HEK293 (cell line): Measurements from ENCODE around the gene ST6GALNAC6.
A peak's percentile ranks its signal among the peaks of the same experiment; 100 is the strongest.

Source experiments
- CTCF ChIA-PET: fragments of 350-600 bp; formaldehyde crosslinking; extraction: SDS; loops from one replicate; lab custom pipeline; 2021; ENCODE audit warnings: antibody characterized with exemption; lab: Yijun Ruan, JAX
- POLR2A ChIA-PET: fragments of 300-600 bp; formaldehyde crosslinking; extraction: SDS; loops from one replicate; lab custom pipeline; 2020; ENCODE audit warnings: antibody characterized with exemption, inconsistent platforms; lab: Yijun Ruan, JAX
- H3K27ac ChIP-seq: fragments of 200-500 bp; sonication (Bioruptor generic); 2 replicates; pipeline ENCODE4 v1.5.1; 2014; ENCODE audit warnings: low read depth, low read length, control low read depth, inconsistent platforms; ENCODE audit errors: extremely low read depth
- H3K36me3 ChIP-seq, 2 experiments: fragments of 200-500 bp in 1 of 2; sonication (Bioruptor generic) in 1 of 2; 1 replicate in 1 of 2; 2 replicates in 1 of 2; pipeline ENCODE4 v1.5.1; 2014 to 2017; ENCODE audit warnings: inconsistent platforms in 2 of 2, low read length in 2 of 2; ENCODE audit not compliant: control insufficient read depth in 2 of 2, insufficient read depth in 1 of 2
- H3K4me1 ChIP-seq: fragments of 200-500 bp; sonication (Bioruptor generic); 2 replicates; pipeline ENCODE4 v1.5.1; 2014; ENCODE audit warnings: mild to moderate bottlenecking, low read length, inconsistent platforms; ENCODE audit not compliant: control insufficient read depth, insufficient read depth
- H3K4me3 ChIP-seq: 2 replicates; pipeline ENCODE4 v1.5.1; 2011; ENCODE audit warnings: low read depth, mild to moderate bottlenecking, control low read depth, low read length, moderate library complexity
- H3K9me3 ChIP-seq: fragments of 200-500 bp; sonication (Bioruptor generic); 2 replicates; pipeline ENCODE4 v1.5.1; 2014; ENCODE audit warnings: low read depth, low read length, inconsistent platforms; ENCODE audit not compliant: control insufficient read depth, insufficient read depth
- BCL11B ChIP-seq: fragments of 450-650 bp; formaldehyde crosslinking; IDR thresholded peaks from 2 replicates; pipeline ENCODE4 v1.5.1; 2016; ENCODE audit warnings: low read depth, missing biosample characterization, missing genetic modification characterization
- GLIS1 ChIP-seq: fragments of 450-650 bp; formaldehyde crosslinking; IDR thresholded peaks from 2 replicates; pipeline ENCODE4 v1.5.1; 2016; ENCODE audit warnings: missing biosample characterization, missing genetic modification characterization
- HOXA7 ChIP-seq: sonication (generic); formaldehyde crosslinking; IDR thresholded peaks from 2 replicates; pipeline ENCODE4 v1.8.1; 2022; ENCODE audit warnings: missing genetic modification reagents, borderline replicate concordance
- KLF16 ChIP-seq: fragments of 450-650 bp; formaldehyde crosslinking; IDR thresholded peaks from 2 replicates; pipeline ENCODE4 v1.5.1; 2017; ENCODE audit warnings: missing biosample characterization, missing genetic modification characterization
- KLF8 ChIP-seq: fragments of 450-650 bp; formaldehyde crosslinking; IDR thresholded peaks from 2 replicates; pipeline ENCODE4 v1.5.1; 2016; ENCODE audit warnings: missing biosample characterization, missing genetic modification characterization
- MZF1 ChIP-seq: fragments of 450-650 bp; formaldehyde crosslinking; IDR thresholded peaks from 2 replicates; pipeline ENCODE4 v1.5.1; 2017; ENCODE audit warnings: missing biosample characterization, missing genetic modification characterization, borderline replicate concordance
- TRIM28 ChIP-seq: IDR thresholded peaks from 2 replicates; pipeline ENCODE4 v1.6.1; 2011; ENCODE audit warnings: low read length, control low read depth, borderline replicate concordance
- ZEB2 ChIP-seq: fragments of 450-650 bp; formaldehyde crosslinking; IDR thresholded peaks from 2 replicates; pipeline ENCODE4 v1.5.1; 2016; ENCODE audit warnings: missing biosample characterization, missing genetic modification characterization
- ZFHX2 ChIP-seq: fragments of 450-650 bp; formaldehyde crosslinking; conservative IDR thresholded peaks from 2 replicates; pipeline ENCODE4 v1.5.1; 2016; ENCODE audit warnings: missing biosample characterization, missing genetic modification characterization
- ZIC2 ChIP-seq: fragments of 450-650 bp; formaldehyde crosslinking; IDR thresholded peaks from 2 replicates; pipeline ENCODE4 v1.5.1; 2016; ENCODE audit warnings: missing biosample characterization, missing genetic modification characterization
- ZNF140 ChIP-seq: fragments of 450-650 bp; formaldehyde crosslinking; IDR thresholded peaks from 2 replicates; pipeline ENCODE4 v1.5.1; 2016; ENCODE audit warnings: missing biosample characterization, missing genetic modification characterization
- ZNF221 ChIP-seq: fragments of 450-650 bp; formaldehyde crosslinking; IDR thresholded peaks from 2 replicates; pipeline ENCODE4 v1.5.1; 2017; ENCODE audit warnings: missing biosample characterization, missing genetic modification characterization, borderline replicate concordance
- ZNF426 ChIP-seq: fragments of 450-650 bp; formaldehyde crosslinking; IDR thresholded peaks from 2 replicates; pipeline ENCODE4 v1.5.1; 2017; ENCODE audit warnings: missing biosample characterization, missing genetic modification characterization, mild to moderate bottlenecking, inconsistent platforms, moderate library complexity
- ZNF585B ChIP-seq: fragments of 450-650 bp; formaldehyde crosslinking; IDR thresholded peaks from 2 replicates; pipeline ENCODE4 v1.5.1; 2016; ENCODE audit warnings: missing biosample characterization, missing genetic modification characterization
- ZNF629 ChIP-seq: fragments of 450-650 bp; formaldehyde crosslinking; IDR thresholded peaks from 2 replicates; pipeline ENCODE4 v1.5.1; 2017; ENCODE audit warnings: missing biosample characterization, missing genetic modification characterization
- ZNF660 ChIP-seq: fragments of 450-650 bp; IDR thresholded peaks from 2 replicates; pipeline ENCODE4 v1.5.1; 2018; ENCODE audit warnings: missing biosample characterization, mild to moderate bottlenecking, missing genetic modification characterization
- ZNF830 ChIP-seq: fragments of 450-650 bp; IDR thresholded peaks from 2 replicates; pipeline ENCODE4 v1.5.0; 2018; ENCODE audit warnings: missing biosample characterization, missing genetic modification characterization, low read depth, mild to moderate bottlenecking, moderate library complexity
- ZNF837 ChIP-seq: fragments of 450-650 bp; formaldehyde crosslinking; IDR thresholded peaks from 2 replicates; pipeline ENCODE4 v1.5.1; 2016; ENCODE audit warnings: missing biosample characterization, missing genetic modification characterization
- TF ChIP-seq, protein P1 (sequence below): fragments of 450-650 bp; formaldehyde crosslinking; IDR thresholded peaks from 2 replicates; pipeline ENCODE4 v1.5.1; 2017; ENCODE audit warnings: missing biosample characterization, mild to moderate bottlenecking, missing genetic modification characterization, moderate library complexity
- TF ChIP-seq, protein P2 (sequence below): fragments of 450-650 bp; formaldehyde crosslinking; IDR thresholded peaks from 2 replicates; pipeline ENCODE4 v1.5.1; 2016; ENCODE audit warnings: missing biosample characterization, missing genetic modification characterization, low read depth
- TF ChIP-seq, protein P3 (sequence below): fragments of 450-650 bp; formaldehyde crosslinking; IDR thresholded peaks from 2 replicates; pipeline ENCODE4 v1.5.1; 2016; ENCODE audit warnings: missing biosample characterization, missing genetic modification characterization
- TF ChIP-seq, protein P4 (sequence below): fragments of 450-650 bp; formaldehyde crosslinking; IDR thresholded peaks from 2 replicates; pipeline ENCODE4 v1.5.1; 2017; ENCODE audit warnings: missing biosample characterization, missing genetic modification characterization
- TF ChIP-seq, protein P5 (sequence below): fragments of 450-650 bp; IDR thresholded peaks from 2 replicates; pipeline ENCODE4 v1.5.1; 2018; ENCODE audit warnings: missing biosample characterization, mild to moderate bottlenecking, missing genetic modification characterization
- TF ChIP-seq, protein P6 (sequence below): fragments of 450-650 bp; formaldehyde crosslinking; IDR thresholded peaks from 2 replicates; pipeline ENCODE4 v1.5.1; 2016; ENCODE audit warnings: missing biosample characterization, missing genetic modification characterization

The ST6GALNAC6 gene

DNA sequence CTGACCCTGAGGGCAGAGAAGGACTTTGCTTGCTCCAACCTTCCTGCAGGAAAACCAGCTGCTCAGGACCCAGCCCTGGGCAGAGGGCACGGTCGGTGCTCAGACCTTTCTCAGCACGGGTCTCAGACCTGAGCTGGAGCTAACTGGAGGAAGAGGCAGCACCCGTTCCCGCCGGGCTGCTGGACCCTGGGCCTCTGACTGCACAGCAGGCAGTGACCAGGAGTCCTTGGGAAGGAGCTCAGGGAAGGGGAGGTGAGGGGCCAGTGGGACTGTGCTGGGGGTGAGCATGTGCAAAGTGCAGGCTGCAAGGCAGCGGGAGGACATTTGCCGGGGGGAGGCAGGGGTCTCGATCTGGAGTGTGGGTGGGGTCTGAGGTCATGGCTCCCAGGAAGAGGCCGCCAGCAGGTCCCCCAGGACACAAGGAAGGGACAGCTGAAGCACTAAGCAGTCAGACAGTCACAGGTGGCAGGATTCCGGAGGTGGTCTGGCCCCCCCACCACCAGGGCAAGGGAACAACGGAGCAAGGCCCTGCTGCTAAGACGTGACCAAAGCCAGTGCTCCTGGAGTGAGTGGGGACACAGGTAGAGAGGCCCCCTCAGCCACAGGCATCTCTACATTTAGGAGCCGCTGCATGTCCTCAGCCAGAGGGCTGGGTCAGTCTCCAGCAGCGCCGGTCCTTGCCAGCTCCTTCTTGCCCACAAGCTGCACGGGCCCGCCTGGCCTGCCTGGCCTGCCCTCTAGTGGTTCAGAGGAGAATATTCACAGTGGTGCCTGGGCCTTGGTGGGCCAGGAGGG, 43.0 kb upstream of the ST6GALNAC6 start:
- ChIA-PET POLR2A (interaction anchor here (0.5 to 2.8 kb wide), 5 partner anchors 9 to 186 kb away, joined by 3 to 12 read pairs (median 3); partner anchors contain the start of gene EEIG1), CTCF (interaction anchor here (0.6 to 8.1 kb wide), 42 partner anchors 8 to 509 kb away, joined by 3 to 165 read pairs (median 5); partner anchors contain the start of genes EEIG1, PIP5KL1 and TOR2A)
- no peak overlapping the region for H3K27ac ChIP-seq
- H3K4me3 ChIP-seq: no peak overlapping the region
- peaks cover 0 to 35% of the 10 kb centered on the region in 2 experiments; a peak in 1 of 3 replicates for H3K36me3 ChIP-seq
- H3K9me3 ChIP-seq: no peaks in the 10 kb centered on the region
- peaks cover 3% of the 10 kb centered on the region; the same call in 1 of the 2 replicates for H3K4me1 ChIP-seq
- TF ChIP-seq, protein P1, sequence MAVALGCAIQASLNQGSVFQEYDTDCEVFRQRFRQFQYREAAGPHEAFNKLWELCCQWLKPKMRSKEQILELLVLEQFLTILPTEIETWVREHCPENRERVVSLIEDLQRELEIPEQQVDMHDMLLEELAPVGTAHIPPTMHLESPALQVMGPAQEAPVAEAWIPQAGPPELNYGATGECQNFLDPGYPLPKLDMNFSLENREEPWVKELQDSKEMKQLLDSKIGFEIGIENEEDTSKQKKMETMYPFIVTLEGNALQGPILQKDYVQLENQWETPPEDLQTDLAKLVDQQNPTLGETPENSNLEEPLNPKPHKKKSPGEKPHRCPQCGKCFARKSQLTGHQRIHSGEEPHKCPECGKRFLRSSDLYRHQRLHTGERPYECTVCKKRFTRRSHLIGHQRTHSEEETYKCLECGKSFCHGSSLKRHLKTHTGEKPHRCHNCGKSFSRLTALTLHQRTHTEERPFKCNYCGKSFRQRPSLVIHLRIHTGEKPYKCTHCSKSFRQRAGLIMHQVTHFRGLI (tag by site-specific recombination): no peak
- TF ChIP-seq, protein P2, sequence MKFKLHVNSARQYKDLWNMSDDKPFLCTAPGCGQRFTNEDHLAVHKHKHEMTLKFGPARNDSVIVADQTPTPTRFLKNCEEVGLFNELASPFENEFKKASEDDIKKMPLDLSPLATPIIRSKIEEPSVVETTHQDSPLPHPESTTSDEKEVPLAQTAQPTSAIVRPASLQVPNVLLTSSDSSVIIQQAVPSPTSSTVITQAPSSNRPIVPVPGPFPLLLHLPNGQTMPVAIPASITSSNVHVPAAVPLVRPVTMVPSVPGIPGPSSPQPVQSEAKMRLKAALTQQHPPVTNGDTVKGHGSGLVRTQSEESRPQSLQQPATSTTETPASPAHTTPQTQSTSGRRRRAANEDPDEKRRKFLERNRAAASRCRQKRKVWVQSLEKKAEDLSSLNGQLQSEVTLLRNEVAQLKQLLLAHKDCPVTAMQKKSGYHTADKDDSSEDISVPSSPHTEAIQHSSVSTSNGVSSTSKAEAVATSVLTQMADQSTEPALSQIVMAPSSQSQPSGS (tag by site-specific recombination): no peak
- TF ChIP-seq TRIM28 (no peak), ZEB2 (tag by site-specific recombination) (no peak), ZNF426 (tag by site-specific recombination) (no peak), BCL11B (no peak), HOXA7 (no peak), MZF1 (tag by site-specific recombination) (no peak), ZNF660 (tag by site-specific recombination) (no peak), KLF16 (tag by site-specific recombination) (no peak), ZNF629 (tag by site-specific recombination) (no peak), ZFHX2 (peak; percentile 27; the same call in 1 of the 2 replicates), KLF8 (tag by site-specific recombination) (no peak; the same call in 1 of the 2 replicates), ZNF830 (tag by site-specific recombination) (no peak), ZIC2 (tag by site-specific recombination) (peak; percentile 52; the same call in 1 of the 2 replicates), ZNF837 (tag by site-specific recombination) (no peak), ZNF585B (tag by site-specific recombination) (no peak), GLIS1 (peak; percentile 45; the same call in 1 of the 2 replicates), ZNF221 (no peak), ZNF140 (tag by site-specific recombination) (no peak)
- TF ChIP-seq, protein P3, sequence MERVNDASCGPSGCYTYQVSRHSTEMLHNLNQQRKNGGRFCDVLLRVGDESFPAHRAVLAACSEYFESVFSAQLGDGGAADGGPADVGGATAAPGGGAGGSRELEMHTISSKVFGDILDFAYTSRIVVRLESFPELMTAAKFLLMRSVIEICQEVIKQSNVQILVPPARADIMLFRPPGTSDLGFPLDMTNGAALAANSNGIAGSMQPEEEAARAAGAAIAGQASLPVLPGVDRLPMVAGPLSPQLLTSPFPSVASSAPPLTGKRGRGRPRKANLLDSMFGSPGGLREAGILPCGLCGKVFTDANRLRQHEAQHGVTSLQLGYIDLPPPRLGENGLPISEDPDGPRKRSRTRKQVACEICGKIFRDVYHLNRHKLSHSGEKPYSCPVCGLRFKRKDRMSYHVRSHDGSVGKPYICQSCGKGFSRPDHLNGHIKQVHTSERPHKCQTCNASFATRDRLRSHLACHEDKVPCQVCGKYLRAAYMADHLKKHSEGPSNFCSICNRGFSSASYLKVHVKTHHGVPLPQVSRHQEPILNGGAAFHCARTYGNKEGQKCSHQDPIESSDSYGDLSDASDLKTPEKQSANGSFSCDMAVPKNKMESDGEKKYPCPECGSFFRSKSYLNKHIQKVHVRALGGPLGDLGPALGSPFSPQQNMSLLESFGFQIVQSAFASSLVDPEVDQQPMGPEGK (tag by site-specific recombination): 0 out of 2 replicates have a peak, but pooled peaks have one; percentile 14
- TF ChIP-seq, protein P4, sequence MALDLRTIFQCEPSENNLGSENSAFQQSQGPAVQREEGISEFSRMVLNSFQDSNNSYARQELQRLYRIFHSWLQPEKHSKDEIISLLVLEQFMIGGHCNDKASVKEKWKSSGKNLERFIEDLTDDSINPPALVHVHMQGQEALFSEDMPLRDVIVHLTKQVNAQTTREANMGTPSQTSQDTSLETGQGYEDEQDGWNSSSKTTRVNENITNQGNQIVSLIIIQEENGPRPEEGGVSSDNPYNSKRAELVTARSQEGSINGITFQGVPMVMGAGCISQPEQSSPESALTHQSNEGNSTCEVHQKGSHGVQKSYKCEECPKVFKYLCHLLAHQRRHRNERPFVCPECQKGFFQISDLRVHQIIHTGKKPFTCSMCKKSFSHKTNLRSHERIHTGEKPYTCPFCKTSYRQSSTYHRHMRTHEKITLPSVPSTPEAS (tag by site-specific recombination): no peak
- TF ChIP-seq, protein P5, sequence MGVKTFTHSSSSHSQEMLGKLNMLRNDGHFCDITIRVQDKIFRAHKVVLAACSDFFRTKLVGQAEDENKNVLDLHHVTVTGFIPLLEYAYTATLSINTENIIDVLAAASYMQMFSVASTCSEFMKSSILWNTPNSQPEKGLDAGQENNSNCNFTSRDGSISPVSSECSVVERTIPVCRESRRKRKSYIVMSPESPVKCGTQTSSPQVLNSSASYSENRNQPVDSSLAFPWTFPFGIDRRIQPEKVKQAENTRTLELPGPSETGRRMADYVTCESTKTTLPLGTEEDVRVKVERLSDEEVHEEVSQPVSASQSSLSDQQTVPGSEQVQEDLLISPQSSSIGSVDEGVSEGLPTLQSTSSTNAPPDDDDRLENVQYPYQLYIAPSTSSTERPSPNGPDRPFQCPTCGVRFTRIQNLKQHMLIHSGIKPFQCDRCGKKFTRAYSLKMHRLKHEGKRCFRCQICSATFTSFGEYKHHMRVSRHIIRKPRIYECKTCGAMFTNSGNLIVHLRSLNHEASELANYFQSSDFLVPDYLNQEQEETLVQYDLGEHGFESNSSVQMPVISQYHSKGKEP (tag by site-specific recombination): no peak
- TF ChIP-seq, protein P6, sequence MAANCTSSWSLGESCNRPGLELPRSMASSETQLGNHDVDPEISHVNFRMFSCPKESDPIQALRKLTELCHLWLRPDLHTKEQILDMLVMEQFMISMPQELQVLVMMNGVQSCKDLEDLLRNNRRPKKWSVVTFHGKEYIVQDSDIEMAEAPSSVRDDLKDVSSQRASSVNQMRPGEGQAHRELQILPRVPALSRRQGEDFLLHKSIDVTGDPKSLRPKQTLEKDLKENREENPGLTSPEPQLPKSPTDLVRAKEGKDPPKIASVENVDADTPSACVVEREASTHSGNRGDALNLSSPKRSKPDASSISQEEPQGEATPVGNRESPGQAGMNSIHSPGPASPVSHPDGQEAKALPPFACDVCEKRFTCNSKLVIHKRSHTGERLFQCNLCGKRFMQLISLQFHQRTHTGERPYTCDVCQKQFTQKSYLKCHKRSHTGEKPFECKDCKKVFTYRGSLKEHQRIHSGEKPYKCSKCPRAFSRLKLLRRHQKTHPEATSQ (tag by site-specific recombination): no peak
